Breast epithelium (tissue), 4 donors: Measurements from ENCODE around the gene SHISA5. TPM values are rescaled to one million over a fixed set of nuclear protein-coding genes. Genes with fewer than 3 reads are reported as not detected.

ENCODE experiments used
- DNase-seq, 2 donors: peaks; one replicate each; pipeline ENCODE4 v3.0.0-alpha.2; 2019; ENCODE audit warnings: low spot score in 2 of 2
- H3K27ac ChIP-seq, 2 donors: fragments of 200-600 bp; sonication (generic) in 1 of 2; one replicate each; pipeline ENCODE4 v1.5.1; 2016 to 2019; ENCODE audit warnings: mild to moderate bottlenecking in 1 of 2
- H3K27me3 ChIP-seq, 2 donors: fragments of 200-600 bp; sonication (generic) in 1 of 2; one replicate each; pipeline versions ENCODE4 v1.5.1 to v1.6.0; 2017 to 2019; ENCODE audit warnings: control low read depth in 1 of 2, mild to moderate bottlenecking in 1 of 2
- H3K36me3 ChIP-seq: fragments of 200-600 bp; one replicate; pipeline ENCODE4 v1.5.1; 2019
- H3K4me1 ChIP-seq, 2 donors: fragments of 200-600 bp; sonication (generic); one replicate each; pipeline ENCODE4 v1.5.1; 2016 to 2019; ENCODE audit warnings: control low read depth in 1 of 2
- H3K4me3 ChIP-seq, 3 donors: fragments of 200-600 bp; sonication (generic); 1 replicate in 2 of 3; 2 replicates in 1 of 3; pipeline ENCODE4 v1.5.1; 2016 to 2019; ENCODE audit warnings: mild to moderate bottlenecking in 3 of 3, moderate library complexity in 2 of 3
- H3K9me3 ChIP-seq, 2 donors: fragments of 200-600 bp; sonication (generic) in 1 of 2; one replicate each; pipeline ENCODE4 v1.5.1; 2016 to 2019; ENCODE audit warnings: control low read depth in 1 of 2
- POLR2A ChIP-seq: fragments of 450-650 bp; IDR thresholded peaks from one replicate; pipeline ENCODE4 v1.6.1; 2016; ENCODE audit warnings: antibody characterized with exemption, mild to moderate bottlenecking, moderate library complexity
- POLR2AphosphoS5 ChIP-seq, 3 donors: sonication (generic); formaldehyde crosslinking; IDR thresholded peaks; one replicate each; pipeline ENCODE4 v1.6.1; 2017; ENCODE audit warnings: antibody characterized with exemption in 3 of 3
- intact Hi-C: fragments of 100-400 bp; cut with DNase I; formaldehyde crosslinking; loops from one replicate; pipeline ENCODE4 v1.15.1; 2023; ENCODE audit warnings: low total_unique reads
- total RNA-seq, 3 donors: library from RNA; depleted of rRNA; stranded (reverse); fragments of >200 nt; gene quantifications; one replicate each; pipeline ENCODE4 v1.1.0, GENCODE V29; 2016
- TF ChIP-seq, protein P1 (sequence below), 3 donors: fragments of 450-650 bp; IDR thresholded peaks; one replicate each; pipeline ENCODE4 v1.5.1; 2016 to 2017; ENCODE audit warnings: antibody characterized with exemption in 3 of 3, mild to moderate bottlenecking in 3 of 3, moderate library complexity in 3 of 3

SHISA5 gene
- total RNA-seq, 3 donors from 2014 or later, result 65.6 to 90.1 (median 77.0) TPM

GRCh38 chr3:48473617-48473952, 30.4 kb downstream of the SHISA5 start:
- H3K27ac ChIP-seq, result peak overlapping the region; percentile 96 to 99
- intact Hi-C loops, result no loop called here
- TF ChIP-seq POLR2AphosphoS5 (IDR thresholded peaks at IDR 0.05), result no peak
- TF ChIP-seq, protein P1, sequence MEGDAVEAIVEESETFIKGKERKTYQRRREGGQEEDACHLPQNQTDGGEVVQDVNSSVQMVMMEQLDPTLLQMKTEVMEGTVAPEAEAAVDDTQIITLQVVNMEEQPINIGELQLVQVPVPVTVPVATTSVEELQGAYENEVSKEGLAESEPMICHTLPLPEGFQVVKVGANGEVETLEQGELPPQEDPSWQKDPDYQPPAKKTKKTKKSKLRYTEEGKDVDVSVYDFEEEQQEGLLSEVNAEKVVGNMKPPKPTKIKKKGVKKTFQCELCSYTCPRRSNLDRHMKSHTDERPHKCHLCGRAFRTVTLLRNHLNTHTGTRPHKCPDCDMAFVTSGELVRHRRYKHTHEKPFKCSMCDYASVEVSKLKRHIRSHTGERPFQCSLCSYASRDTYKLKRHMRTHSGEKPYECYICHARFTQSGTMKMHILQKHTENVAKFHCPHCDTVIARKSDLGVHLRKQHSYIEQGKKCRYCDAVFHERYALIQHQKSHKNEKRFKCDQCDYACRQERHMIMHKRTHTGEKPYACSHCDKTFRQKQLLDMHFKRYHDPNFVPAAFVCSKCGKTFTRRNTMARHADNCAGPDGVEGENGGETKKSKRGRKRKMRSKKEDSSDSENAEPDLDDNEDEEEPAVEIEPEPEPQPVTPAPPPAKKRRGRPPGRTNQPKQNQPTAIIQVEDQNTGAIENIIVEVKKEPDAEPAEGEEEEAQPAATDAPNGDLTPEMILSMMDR (IDR thresholded peaks at IDR 0.05), result no peak
- no peak for TF ChIP-seq POLR2A
- H3K27me3 ChIP-seq, result no peaks in the 10 kb centered on the region
- H3K9me3 ChIP-seq, result no peaks in the 10 kb centered on the region
- H3K36me3 ChIP-seq, result no peaks in the 10 kb centered on the region
- peak overlapping the region in 1 of 3 donors; percentile 57 for H3K4me3 ChIP-seq
- no peak for DNase-seq
- H3K4me1 ChIP-seq, result peaks cover 2 to 7% of the 10 kb centered on the region in 2 donors

- peak overlapping the region; percentile 96 to 99 for H3K27ac ChIP-seq
- intact Hi-C loops, result no loop called here
- DNase-seq, result peak; percentile 84 to 86
These were observed 30.9 kb downstream of the SHISA5 start for GRCh38 chr3:48472923-48473616.

GRCh38 chr3:48472673-48472922, 31.4 kb downstream of the SHISA5 start:
- intact Hi-C loops, result no loop called here
- TF ChIP-seq, protein P1 (IDR thresholded peaks at IDR 0.05), result no peak
- no peak for TF ChIP-seq POLR2AphosphoS5 (IDR thresholded peaks at IDR 0.05)
- no peak for TF ChIP-seq POLR2A
- peaks cover 8 to 14% of the 10 kb centered on the region in 2 donors for H3K4me1 ChIP-seq
- H3K4me3 ChIP-seq, result peak overlapping the region; percentile 57 to 85 (median 57)
- no peak for DNase-seq
- no peaks in the 10 kb centered on the region for H3K9me3 ChIP-seq
- H3K27me3 ChIP-seq, result no peaks in the 10 kb centered on the region
- no peaks in the 10 kb centered on the region for H3K36me3 ChIP-seq
- peak overlapping the region; percentile 96 to 99 for H3K27ac ChIP-seq

More at GRCh38 chr3:48472923-48473616, 30.9 kb downstream of the SHISA5 start:
- TF ChIP-seq, protein P1 (IDR thresholded peaks at IDR 0.05), result peak; percentile 14 to 45 (median 40)
- TF ChIP-seq POLR2A (peak; percentile 30), POLR2AphosphoS5 (IDR thresholded peaks at IDR 0.05) (peak; percentile 77 to 89 (median 89))
- H3K4me1 ChIP-seq, result peaks cover 3 to 9% of the 10 kb centered on the region in 2 donors
- H3K27me3 ChIP-seq, result no peaks in the 10 kb centered on the region
- no peaks in the 10 kb centered on the region for H3K36me3 ChIP-seq
- no peaks in the 10 kb centered on the region for H3K9me3 ChIP-seq
- H3K4me3 ChIP-seq, result peak overlapping the region; percentile 57 to 85 (median 57)

- H3K4me3 ChIP-seq, result peak overlapping the region in 1 of 3 donors; percentile 6
- no peaks in the 10 kb centered on the region for H3K9me3 ChIP-seq
- H3K4me1 ChIP-seq, result peaks cover 19 to 27% of the 10 kb centered on the region in 2 donors
- H3K27ac ChIP-seq, result peak overlapping the region; percentile 4 to 99
- no peak for TF ChIP-seq POLR2AphosphoS5 (IDR thresholded peaks at IDR 0.05)
- no peak for TF ChIP-seq POLR2A
- TF ChIP-seq, protein P1 (IDR thresholded peaks at IDR 0.05), result no peak
- H3K36me3 ChIP-seq, result no peaks in the 10 kb centered on the region
- no peak for DNase-seq
- intact Hi-C loops, result no loop called here
- no peaks in the 10 kb centered on the region for H3K27me3 ChIP-seq
These were observed 33.7 kb downstream of the SHISA5 start for GRCh38 chr3:48470286-48470685.

GRCh38 chr3:48469046-48469915, 34.7 kb downstream of the SHISA5 start:
- no peaks in the 10 kb centered on the region for H3K36me3 ChIP-seq
- intact Hi-C loops, result no loop called here
- H3K27me3 ChIP-seq, result no peaks in the 10 kb centered on the region
- TF ChIP-seq, protein P1 (IDR thresholded peaks at IDR 0.05), result no peak
- TF ChIP-seq POLR2A, result no peak
- no peak for TF ChIP-seq POLR2AphosphoS5 (IDR thresholded peaks at IDR 0.05)
- peak overlapping the region; percentile 99 to 100 for H3K27ac ChIP-seq
- no peaks in the 10 kb centered on the region for H3K9me3 ChIP-seq
- H3K4me1 ChIP-seq, result peaks cover 19 to 31% of the 10 kb centered on the region in 2 donors
- H3K4me3 ChIP-seq, result no peak overlapping the region
- DNase-seq, result no peak
